ENCODE results near the gene KRTAP5-10.
"Not testable (repeated sequence)": the region's sequence is repeated elsewhere in the genome, so short reads cannot be mapped to it uniquely, and the experiment has no call there.

KRTAP5-10 gene

GRCh38 chr11:71603221-71603620, 37.9 kb downstream of the KRTAP5-10 start:
- not testable (repeated sequence) for H2BK12ac ChIP-seq (ENCODE audit: low read length); H4K8ac ChIP-seq (ENCODE audit: low read depth, low read length); H3K36me3 ChIP-seq (replicated peaks in 1 of 2; ENCODE audit: control insufficient read depth in 2 of 2, insufficient read depth in 2 of 2, low read length in 2 of 2); H3K23ac ChIP-seq (ENCODE audit: low read depth, low read length, poor library complexity); H3K9me3 ChIP-seq (replicated peaks in 1 of 2; ENCODE audit: control insufficient read depth in 2 of 2, insufficient read depth in 1 of 2, low read depth in 1 of 2, low read length in 2 of 2); H2BK120ac ChIP-seq (ENCODE audit: low read depth, low read length); H3K79me1 ChIP-seq (ENCODE audit: low read depth, low read length); H2BK15ac ChIP-seq (ENCODE audit: low read length); H3K27ac ChIP-seq (replicated peaks; ENCODE audit: low read length); H3K4me3 ChIP-seq (ENCODE audit: low read length in 2 of 2); H2AK5ac ChIP-seq (ENCODE audit: low read depth, low read length); H3K14ac ChIP-seq (ENCODE audit: low read length); DNase-seq (ENCODE audit: low spot score); H2AFZ ChIP-seq (ENCODE audit: low read length); H3K9ac ChIP-seq (ENCODE audit: low read depth, low read length, poor library complexity); H3K4me2 ChIP-seq (ENCODE audit: insufficient read depth, low read length, poor library complexity, severe bottlenecking); H2BK5ac ChIP-seq (ENCODE audit: low read length); H4K91ac ChIP-seq (ENCODE audit: low read depth, low read length, poor library complexity); H3K4ac ChIP-seq (ENCODE audit: low read length); H3K4me1 ChIP-seq (ENCODE audit: control insufficient read depth in 2 of 2, insufficient read depth in 1 of 2, low read depth in 1 of 2, low read length in 2 of 2)
- H3K18ac ChIP-seq (ENCODE audit: low read length): peak overlapping the region; percentile 48
- no CpG with 5 or more reads among the region's 11 CpGs for WGBS, 2 donors (ENCODE audit: extremely low coverage in 2 of 2, insufficient read length in 2 of 2, insufficient replicate concordance in 1 of 2)
- H3K27me3 ChIP-seq (ENCODE audit: control insufficient read depth in 3 of 3, insufficient read depth in 3 of 3, low read depth in 1 of 3, low read length in 3 of 3): peaks cover 0 to 17% (median 10%) of the 10 kb centered on the region in 3 experiments

DNA sequence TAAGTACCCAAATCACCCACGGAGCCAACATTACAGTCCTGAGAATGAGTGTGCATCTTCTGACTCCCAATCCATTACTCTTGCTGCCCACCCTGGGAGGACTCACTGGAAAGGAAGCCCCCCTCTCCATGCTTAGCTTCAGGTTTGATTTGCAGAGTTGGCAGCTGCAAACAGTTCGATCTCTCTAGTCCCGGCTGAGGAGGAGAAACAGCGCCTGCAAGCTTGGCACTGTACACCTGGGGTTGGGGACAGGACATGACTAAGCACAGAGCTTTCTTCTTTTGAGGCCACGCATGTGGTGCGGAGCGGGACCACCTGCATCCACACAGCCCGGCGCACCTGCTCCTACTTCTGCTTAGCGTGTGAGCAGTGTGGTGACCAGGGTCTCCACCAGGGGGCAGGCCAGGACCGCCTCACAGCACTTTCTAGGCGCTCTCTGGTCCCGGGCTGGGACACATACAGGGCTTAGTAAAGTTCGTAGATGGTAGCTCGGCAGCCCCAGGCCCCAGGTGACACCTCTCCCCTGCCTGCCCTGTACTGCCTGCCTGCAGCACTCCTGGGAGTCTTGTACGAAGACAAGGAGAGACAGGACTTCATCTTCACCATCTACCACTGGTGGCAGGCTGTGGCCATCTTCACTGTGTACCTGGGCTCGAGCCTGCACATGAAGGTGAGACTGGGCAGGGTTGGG, 39.6 kb downstream of the KRTAP5-10 start:
- H2AFZ ChIP-seq (ENCODE audit: low read length); H2BK15ac ChIP-seq (ENCODE audit: low read length); H2BK5ac ChIP-seq (ENCODE audit: low read length); H3K18ac ChIP-seq (ENCODE audit: low read length); H3K14ac ChIP-seq (ENCODE audit: low read length); H2AK5ac ChIP-seq (ENCODE audit: low read depth, low read length); H3K27ac ChIP-seq (replicated peaks; ENCODE audit: low read length); H4K91ac ChIP-seq (ENCODE audit: low read depth, low read length, poor library complexity); DNase-seq (ENCODE audit: low spot score); H4K8ac ChIP-seq (ENCODE audit: low read depth, low read length); H3K4me2 ChIP-seq (ENCODE audit: insufficient read depth, low read length, poor library complexity, severe bottlenecking); H3K79me1 ChIP-seq (ENCODE audit: low read depth, low read length); H3K9ac ChIP-seq (ENCODE audit: low read depth, low read length, poor library complexity); H3K9me3 ChIP-seq (replicated peaks in 1 of 2; ENCODE audit: control insufficient read depth in 2 of 2, insufficient read depth in 1 of 2, low read depth in 1 of 2, low read length in 2 of 2); H3K36me3 ChIP-seq (replicated peaks in 1 of 2; ENCODE audit: control insufficient read depth in 2 of 2, insufficient read depth in 2 of 2, low read length in 2 of 2); H3K4me3 ChIP-seq (ENCODE audit: low read length in 2 of 2); H3K4me1 ChIP-seq (ENCODE audit: control insufficient read depth in 2 of 2, insufficient read depth in 1 of 2, low read depth in 1 of 2, low read length in 2 of 2); H2BK12ac ChIP-seq (ENCODE audit: low read length); H3K23ac ChIP-seq (ENCODE audit: low read depth, low read length, poor library complexity); H2BK120ac ChIP-seq (ENCODE audit: low read depth, low read length); H3K4ac ChIP-seq (ENCODE audit: low read length): not testable (repeated sequence)
- H3K27me3 ChIP-seq (ENCODE audit: control insufficient read depth in 3 of 3, insufficient read depth in 3 of 3, low read depth in 1 of 3, low read length in 3 of 3): peaks cover 0 to 23% (median 10%) of the 10 kb centered on the region in 3 experiments
- no CpG with 5 or more reads among the region's 17 CpGs for WGBS, 2 donors (ENCODE audit: extremely low coverage in 2 of 2, insufficient read length in 2 of 2, insufficient replicate concordance in 1 of 2)

- H3K27ac ChIP-seq (replicated peaks; ENCODE audit: low read length); H3K79me1 ChIP-seq (ENCODE audit: low read depth, low read length); DNase-seq (ENCODE audit: low spot score); H4K91ac ChIP-seq (ENCODE audit: low read depth, low read length, poor library complexity); H2BK15ac ChIP-seq (ENCODE audit: low read length); H3K9me3 ChIP-seq (replicated peaks in 1 of 2; ENCODE audit: control insufficient read depth in 2 of 2, insufficient read depth in 1 of 2, low read depth in 1 of 2, low read length in 2 of 2); H3K4ac ChIP-seq (ENCODE audit: low read length); H2BK12ac ChIP-seq (ENCODE audit: low read length); H3K36me3 ChIP-seq (replicated peaks in 1 of 2; ENCODE audit: control insufficient read depth in 2 of 2, insufficient read depth in 2 of 2, low read length in 2 of 2); H2BK120ac ChIP-seq (ENCODE audit: low read depth, low read length); H2AK5ac ChIP-seq (ENCODE audit: low read depth, low read length); H3K23ac ChIP-seq (ENCODE audit: low read depth, low read length, poor library complexity); H4K8ac ChIP-seq (ENCODE audit: low read depth, low read length); H3K14ac ChIP-seq (ENCODE audit: low read length); H3K4me1 ChIP-seq (ENCODE audit: control insufficient read depth in 2 of 2, insufficient read depth in 1 of 2, low read depth in 1 of 2, low read length in 2 of 2); H2BK5ac ChIP-seq (ENCODE audit: low read length): not testable (repeated sequence)
- peaks cover 0 to 23% (median 10%) of the 10 kb centered on the region in 3 experiments for H3K27me3 ChIP-seq (ENCODE audit: control insufficient read depth in 3 of 3, insufficient read depth in 3 of 3, low read depth in 1 of 3, low read length in 3 of 3)
- peak overlapping the region in 1 of 2 donors; percentile 79 for H3K4me3 ChIP-seq (ENCODE audit: low read length in 2 of 2)
- H3K18ac ChIP-seq (ENCODE audit: low read length): peak overlapping the region; percentile 64
- WGBS, 2 donors (ENCODE audit: extremely low coverage in 2 of 2, insufficient read length in 2 of 2, insufficient replicate concordance in 1 of 2): no CpG with 5 or more reads among the region's 48 CpGs
- H3K9ac ChIP-seq (ENCODE audit: low read depth, low read length, poor library complexity): peak overlapping the region; percentile 77
- H2AFZ ChIP-seq (ENCODE audit: low read length): peak overlapping the region; percentile 69
- peak overlapping the region; percentile 80 for H3K4me2 ChIP-seq (ENCODE audit: insufficient read depth, low read length, poor library complexity, severe bottlenecking)
Observed at GRCh38 chr11:71606853-71607519, 41.6 kb downstream of the KRTAP5-10 start.

GRCh38 chr11:71607520-71608216, 42.3 kb downstream of the KRTAP5-10 start:
- H2AFZ ChIP-seq (ENCODE audit: low read length): peak overlapping the region; percentile 69
- peak overlapping the region; percentile 80 for H3K4me2 ChIP-seq (ENCODE audit: insufficient read depth, low read length, poor library complexity, severe bottlenecking)
- H2BK15ac ChIP-seq (ENCODE audit: low read length); H3K9me3 ChIP-seq (replicated peaks in 1 of 2; ENCODE audit: control insufficient read depth in 2 of 2, insufficient read depth in 1 of 2, low read depth in 1 of 2, low read length in 2 of 2); H2AK5ac ChIP-seq (ENCODE audit: low read depth, low read length); H3K36me3 ChIP-seq (replicated peaks in 1 of 2; ENCODE audit: control insufficient read depth in 2 of 2, insufficient read depth in 2 of 2, low read length in 2 of 2); H4K8ac ChIP-seq (ENCODE audit: low read depth, low read length); H2BK120ac ChIP-seq (ENCODE audit: low read depth, low read length); H2BK5ac ChIP-seq (ENCODE audit: low read length); H3K23ac ChIP-seq (ENCODE audit: low read depth, low read length, poor library complexity); H3K4me1 ChIP-seq (ENCODE audit: control insufficient read depth in 2 of 2, insufficient read depth in 1 of 2, low read depth in 1 of 2, low read length in 2 of 2); H3K4ac ChIP-seq (ENCODE audit: low read length); DNase-seq (ENCODE audit: low spot score); H4K91ac ChIP-seq (ENCODE audit: low read depth, low read length, poor library complexity); H3K27ac ChIP-seq (replicated peaks; ENCODE audit: low read length); H2BK12ac ChIP-seq (ENCODE audit: low read length); H3K14ac ChIP-seq (ENCODE audit: low read length); H3K79me1 ChIP-seq (ENCODE audit: low read depth, low read length): not testable (repeated sequence)
- peaks cover 0 to 23% (median 10%) of the 10 kb centered on the region in 3 experiments for H3K27me3 ChIP-seq (ENCODE audit: control insufficient read depth in 3 of 3, insufficient read depth in 3 of 3, low read depth in 1 of 3, low read length in 3 of 3)
- peak overlapping the region; percentile 77 for H3K9ac ChIP-seq (ENCODE audit: low read depth, low read length, poor library complexity)
- peak overlapping the region in 1 of 2 donors; percentile 79 for H3K4me3 ChIP-seq (ENCODE audit: low read length in 2 of 2)
- no CpG with 5 or more reads among the region's 59 CpGs for WGBS, 2 donors (ENCODE audit: extremely low coverage in 2 of 2, insufficient read length in 2 of 2, insufficient replicate concordance in 1 of 2)
- peak overlapping the region; percentile 64 for H3K18ac ChIP-seq (ENCODE audit: low read length)

Measured in neuronal stem cell (in vitro differentiated cells).